DOHH2 (cell line): ENCODE results near the gene COLQ.

ENCODE experiments used
- EZH2phosphoT487 ChIP-seq: fragments of 200-600 bp; sonication (generic); IDR thresholded peaks from 2 replicates; pipeline ENCODE4 v1.6.1; 2017; ENCODE audit warnings: borderline replicate concordance, mild to moderate bottlenecking, antibody characterized with exemption, low read length, moderate library complexity, mixed read lengths
- TF ChIP-seq, protein P1 (sequence below): fragments of 200-600 bp; sonication (generic); IDR thresholded peaks from one replicate; pipeline ENCODE4 v1.5.1; 2014; ENCODE audit warnings: antibody characterized with exemption, mild to moderate bottlenecking, low read depth, low read length; ENCODE audit not compliant: poor library complexity, severe bottlenecking

DNA sequence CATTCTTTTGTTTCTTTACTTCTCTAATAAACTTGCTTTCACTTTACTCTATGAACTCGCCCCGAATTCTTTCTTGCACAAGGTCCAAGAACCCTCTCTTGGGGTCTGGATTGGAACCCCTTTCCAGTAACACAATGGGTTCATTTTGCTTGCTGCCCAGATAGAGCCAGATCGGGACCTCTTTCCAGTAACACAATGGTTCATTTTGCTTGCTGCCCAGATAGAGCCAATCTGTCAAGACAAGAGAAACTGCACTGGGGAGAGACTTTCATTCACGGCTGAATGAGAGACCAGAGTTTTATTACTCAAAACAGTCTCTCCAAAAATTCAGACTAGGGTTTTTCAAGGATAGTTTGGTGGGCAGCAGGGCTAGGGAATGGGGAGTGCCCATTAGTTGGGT lies 119.6 kb downstream of the COLQ start:
- TF ChIP-seq EZH2phosphoT487 = no peak
- TF ChIP-seq, protein P1, sequence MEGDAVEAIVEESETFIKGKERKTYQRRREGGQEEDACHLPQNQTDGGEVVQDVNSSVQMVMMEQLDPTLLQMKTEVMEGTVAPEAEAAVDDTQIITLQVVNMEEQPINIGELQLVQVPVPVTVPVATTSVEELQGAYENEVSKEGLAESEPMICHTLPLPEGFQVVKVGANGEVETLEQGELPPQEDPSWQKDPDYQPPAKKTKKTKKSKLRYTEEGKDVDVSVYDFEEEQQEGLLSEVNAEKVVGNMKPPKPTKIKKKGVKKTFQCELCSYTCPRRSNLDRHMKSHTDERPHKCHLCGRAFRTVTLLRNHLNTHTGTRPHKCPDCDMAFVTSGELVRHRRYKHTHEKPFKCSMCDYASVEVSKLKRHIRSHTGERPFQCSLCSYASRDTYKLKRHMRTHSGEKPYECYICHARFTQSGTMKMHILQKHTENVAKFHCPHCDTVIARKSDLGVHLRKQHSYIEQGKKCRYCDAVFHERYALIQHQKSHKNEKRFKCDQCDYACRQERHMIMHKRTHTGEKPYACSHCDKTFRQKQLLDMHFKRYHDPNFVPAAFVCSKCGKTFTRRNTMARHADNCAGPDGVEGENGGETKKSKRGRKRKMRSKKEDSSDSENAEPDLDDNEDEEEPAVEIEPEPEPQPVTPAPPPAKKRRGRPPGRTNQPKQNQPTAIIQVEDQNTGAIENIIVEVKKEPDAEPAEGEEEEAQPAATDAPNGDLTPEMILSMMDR = no peak
